Measurements from ENCODE around the gene MYOM3.

GRCh38 chr1:24123611-24124010 lies 11.7 kb upstream of the MYOM3 start:
- TF ChIP-seq POLR2A (IDR thresholded peaks at IDR 0.05) = no peak
- TF ChIP-seq CTCF (IDR thresholded peaks at IDR 0.05) = no peak

Data from body of pancreas (tissue), 4 donors.